CD4-positive, alpha-beta T cell (primary cell): Measurements from ENCODE around the gene SLC22A7. TPM values are rescaled to one million over a fixed set of nuclear protein-coding genes. Genes with fewer than 3 reads are reported as not detected.

Experiments
- ATAC-seq: fragments of 200-7000 bp; cut with Tn5 transposase; one replicate; pipeline ENCODE4 v1.10.0; 2022; ENCODE audit warnings: mild to moderate bottlenecking; ENCODE audit not compliant: poor library complexity
- CTCF ChIA-PET: fragments of 350-600 bp; sonication (Branson Sonifier 250); formaldehyde crosslinking; loops from one replicate; lab custom pipeline; 2021; ENCODE audit warnings: antibody characterized with exemption, inconsistent platforms; lab: Charles Lee
- POLR2A ChIA-PET: fragments of 350-600 bp; sonication (Branson Sonifier 250); formaldehyde crosslinking; loops from one replicate; lab custom pipeline; 2021; ENCODE audit warnings: antibody characterized with exemption, inconsistent platforms; lab: Charles Lee
- DNase-seq, 14 experiments: peaks; one replicate each; pipeline ENCODE4 v3.0.0-alpha.2; 2013 to 2020; ENCODE audit warnings: mixed read lengths in 2 of 14
- H3K27ac ChIP-seq, 2 donors: one replicate each; pipeline versions ENCODE4 v1.5.1 to v1.7.0; 2013; ENCODE audit warnings: low read length in 2 of 2, low read depth in 1 of 2, mild to moderate bottlenecking in 1 of 2
- H3K27me3 ChIP-seq, 2 experiments: 1 replicate in 1 of 2; 2 replicates in 1 of 2; pipeline versions ENCODE4 v1.6.1 to v1.7.0; 2013; ENCODE audit warnings: low read length in 2 of 2, control low read depth in 1 of 2, mild to moderate bottlenecking in 1 of 2, moderate library complexity in 1 of 2; ENCODE audit not compliant: insufficient read depth in 2 of 2, control insufficient read depth in 1 of 2
- H3K36me3 ChIP-seq: one replicate; pipeline ENCODE4 v1.6.1; 2013; ENCODE audit warnings: low read length, control low read depth; ENCODE audit not compliant: insufficient read depth
- H3K4me1 ChIP-seq: one replicate; pipeline ENCODE4 v1.6.1; 2013; ENCODE audit warnings: low read length, control low read depth; ENCODE audit not compliant: insufficient read depth
- H3K4me3 ChIP-seq: one replicate; pipeline ENCODE4 v1.5.1; 2013; ENCODE audit warnings: mild to moderate bottlenecking, low read length, moderate library complexity
- H3K9me3 ChIP-seq, 2 experiments: 1 replicate in 1 of 2; 2 replicates in 1 of 2; pipeline versions ENCODE4 v1.6.1 to v1.7.0; 2013; ENCODE audit warnings: low read length in 2 of 2, mild to moderate bottlenecking in 2 of 2, control low read depth in 1 of 2, moderate library complexity in 1 of 2; ENCODE audit not compliant: control insufficient read depth in 1 of 2, insufficient read depth in 1 of 2
- H3K27ac Mint-ChIP-seq: one replicate; pipeline ENCODE4 v1.8.0; 2020; ENCODE audit warnings: mixed read lengths
- H3K27me3 Mint-ChIP-seq: one replicate; pipeline ENCODE4 v1.8.0; 2021; ENCODE audit warnings: mixed read lengths
- H3K36me3 Mint-ChIP-seq: one replicate; pipeline ENCODE4 v1.8.0; 2021; ENCODE audit warnings: low read depth, mixed read lengths
- H3K4me1 Mint-ChIP-seq: one replicate; pipeline ENCODE4 v1.8.0; 2021; ENCODE audit warnings: low read depth, mixed read lengths
- H3K4me3 Mint-ChIP-seq: one replicate; pipeline ENCODE4 v1.8.0; 2020; ENCODE audit warnings: mild to moderate bottlenecking, mixed read lengths
- H3K9me3 Mint-ChIP-seq: one replicate; pipeline ENCODE4 v1.8.0; 2020; ENCODE audit warnings: mixed read lengths
- CTCF ChIP-seq: fragments of 200-600 bp; IDR thresholded peaks from one replicate; pipeline ENCODE4 v1.8.0; 2022; ENCODE audit warnings: antibody characterized with exemption, mild to moderate bottlenecking
- intact Hi-C, 2 experiments: fragments of 100-400 bp; cut with DNase I in 1 of 2; cut with micrococcal nuclease in 1 of 2; formaldehyde crosslinking; loops; one replicate each; pipeline versions ENCODE4 v1.15.1 to v1.9.0; 2023 to 2025; cut with DNase I, micrococcal nuclease
- total RNA-seq, 174 experiments: library from RNA in 2 of 174; stranded (reverse) in 2 of 174; gene quantifications; one replicate each; pipeline ENCODE4 v1.2.3 and lab custom pipeline; 2021 to 2026

SLC22A7 gene
- total RNA-seq, 2 experiments from 2014 or later, result not detected

DNA sequence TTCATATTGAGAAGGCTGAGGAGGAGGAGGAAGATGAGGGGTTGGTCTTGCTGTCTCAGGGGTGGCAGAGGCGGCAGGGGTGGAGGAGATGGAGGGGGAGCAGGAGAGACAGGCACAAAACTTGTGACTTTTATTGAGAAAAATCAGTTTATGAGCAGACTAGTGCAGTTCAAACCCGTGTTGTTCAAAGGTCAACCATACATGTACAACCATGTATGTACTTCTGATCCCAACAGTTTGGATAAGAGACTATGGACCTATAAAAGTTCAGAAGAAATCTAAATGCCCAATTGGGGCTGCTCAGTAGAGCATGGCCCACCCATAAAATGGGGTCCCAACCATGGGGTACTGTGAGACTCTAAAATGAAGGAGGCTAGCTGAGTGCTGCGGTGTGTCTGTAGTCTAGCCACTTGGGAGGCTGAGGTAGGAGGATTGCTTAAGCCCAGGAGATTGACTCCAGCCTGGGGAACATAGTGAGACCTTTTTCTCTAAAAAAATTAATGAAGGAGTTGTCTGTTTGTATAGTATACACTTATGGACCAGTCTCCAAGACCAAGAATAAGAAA, 7.6 kb upstream of the SLC22A7 start:
- Histone ChIP-seq H3K27me3 (peaks cover 4 to 5% of the 10 kb centered on the region in 2 experiments), H3K4me3 (no peak overlapping the region), H3K9me3 (no peaks in the 10 kb centered on the region), H3K4me1 (no peaks in the 10 kb centered on the region), H3K27ac (no peak overlapping the region), H3K36me3 (no peaks in the 10 kb centered on the region)
- Mint-ChIP-seq H3K27me3 (peaks cover 19% of the 10 kb centered on the region), H3K4me1 (no peaks in the 10 kb centered on the region), H3K9me3 (no peaks in the 10 kb centered on the region), H3K4me3 (no peak overlapping the region), H3K27ac (no peak overlapping the region), H3K36me3 (no peaks in the 10 kb centered on the region)
- no peak for DNase-seq
- CTCF ChIA-PET, result no interaction called here
- ATAC-seq, result no peak
- intact Hi-C loops, result loop anchor here in 1 of 2 experiments (10.0 kb wide), 1 partner anchor 54 kb away; no protein-coding TSS in a partner anchor
- POLR2A ChIA-PET, result no interaction called here
- TF ChIP-seq CTCF, result no peak

DNA sequence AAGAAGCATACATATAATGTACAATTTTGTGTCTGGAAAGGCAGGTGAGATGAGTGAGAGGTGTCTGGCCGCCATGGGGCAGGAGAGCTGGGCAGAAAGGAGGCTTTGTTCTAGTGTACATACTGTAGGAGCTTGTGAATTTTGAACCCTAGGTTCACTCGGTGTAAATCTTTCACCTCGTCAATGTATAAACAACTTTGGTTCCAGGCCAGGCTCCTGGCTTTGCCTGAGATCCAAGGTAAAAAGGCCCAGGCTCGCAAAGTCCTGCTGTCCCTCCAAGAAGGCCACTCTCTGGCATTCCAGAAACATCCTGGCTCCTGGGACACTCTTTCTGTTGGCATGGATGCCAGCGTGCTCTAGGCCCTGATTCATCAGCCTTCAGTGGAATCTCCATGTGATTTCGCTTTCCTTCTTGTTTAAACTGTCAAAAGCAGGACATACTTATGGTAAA, 7.1 kb upstream of the SLC22A7 start:
- intact Hi-C loops, result loop anchor here in 1 of 2 experiments (10.0 kb wide), 1 partner anchor 54 kb away; no protein-coding TSS in a partner anchor
- Histone ChIP-seq H3K4me3 (no peak overlapping the region), H3K27ac (no peak overlapping the region), H3K36me3 (no peaks in the 10 kb centered on the region), H3K9me3 (no peaks in the 10 kb centered on the region), H3K27me3 (peaks cover 0 to 2% of the 10 kb centered on the region in 2 experiments), H3K4me1 (no peaks in the 10 kb centered on the region)
- no peak overlapping the region for H3K27ac Mint-ChIP-seq
- no peaks in the 10 kb centered on the region for H3K9me3 Mint-ChIP-seq
- no peak for TF ChIP-seq CTCF
- H3K36me3 Mint-ChIP-seq, result no peaks in the 10 kb centered on the region
- H3K27me3 Mint-ChIP-seq, result peaks cover 14% of the 10 kb centered on the region
- ATAC-seq (no peak), DNase-seq (no peak)
- H3K4me3 Mint-ChIP-seq, result no peak overlapping the region
- POLR2A ChIA-PET, result no interaction called here
- CTCF ChIA-PET, result no interaction called here
- H3K4me1 Mint-ChIP-seq, result no peaks in the 10 kb centered on the region

- Histone ChIP-seq H3K36me3 (no peaks in the 10 kb centered on the region), H3K4me1 (no peaks in the 10 kb centered on the region), H3K27ac (no peak overlapping the region), H3K9me3 (no peaks in the 10 kb centered on the region), H3K4me3 (no peak overlapping the region), H3K27me3 (no peaks in the 10 kb centered on the region)
- no peak for ATAC-seq
- TF ChIP-seq CTCF, result no peak
- H3K27me3 Mint-ChIP-seq, result peaks cover 8% of the 10 kb centered on the region
- no peaks in the 10 kb centered on the region for H3K4me1 Mint-ChIP-seq
- ChIA-PET CTCF (no interaction called here), POLR2A (no interaction called here)
- no peak for DNase-seq
- H3K9me3 Mint-ChIP-seq, result no peaks in the 10 kb centered on the region
- intact Hi-C loops, result loop anchor here in 1 of 2 experiments (10.0 kb wide), 1 partner anchor 53 kb away; no protein-coding TSS in a partner anchor
- H3K36me3 Mint-ChIP-seq, result no peaks in the 10 kb centered on the region
- H3K27ac Mint-ChIP-seq, result no peak overlapping the region
- H3K4me3 Mint-ChIP-seq, result no peak overlapping the region
Observed at GRCh38 chr6:43291708-43292107, 6.4 kb upstream of the SLC22A7 start.
